Astrocyte (in vitro differentiated cells and primary cell): ENCODE results near the gene DSCAM.

Experiments used
- EZH2 ChIP-seq: IDR thresholded peaks from 2 replicates; pipeline ENCODE4 v1.6.1; 2012; ENCODE audit warnings: mild to moderate bottlenecking, low read length, inconsistent platforms; ENCODE audit not compliant: insufficient read depth
- TF ChIP-seq, protein P1 (sequence below): IDR thresholded peaks from 2 replicates; pipeline ENCODE4 v1.5.1; 2011; ENCODE audit warnings: low read depth, mild to moderate bottlenecking, inconsistent platforms, low read length, moderate library complexity; ENCODE audit not compliant: insufficient read depth

DNA sequence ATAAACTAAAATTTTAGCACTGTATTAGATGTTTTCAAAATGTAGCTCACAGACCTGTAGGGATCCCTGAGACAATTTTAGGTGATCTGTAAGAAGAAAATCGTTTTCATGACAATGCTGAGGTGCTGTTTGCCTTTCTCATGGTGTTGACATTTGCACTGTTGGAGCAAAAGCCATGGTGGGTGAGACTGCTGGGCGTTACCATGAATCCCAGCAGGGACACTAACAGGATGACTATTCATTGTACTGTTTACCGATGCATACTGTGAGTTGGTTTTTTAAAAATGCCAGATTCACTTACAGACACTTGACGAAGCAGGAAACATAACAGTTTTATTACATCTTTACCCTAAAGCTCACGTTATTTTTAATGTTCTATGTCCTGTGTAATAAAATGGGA lies 511.3 kb downstream of the DSCAM start:
- TF ChIP-seq EZH2 = no peak
- TF ChIP-seq, protein P1, sequence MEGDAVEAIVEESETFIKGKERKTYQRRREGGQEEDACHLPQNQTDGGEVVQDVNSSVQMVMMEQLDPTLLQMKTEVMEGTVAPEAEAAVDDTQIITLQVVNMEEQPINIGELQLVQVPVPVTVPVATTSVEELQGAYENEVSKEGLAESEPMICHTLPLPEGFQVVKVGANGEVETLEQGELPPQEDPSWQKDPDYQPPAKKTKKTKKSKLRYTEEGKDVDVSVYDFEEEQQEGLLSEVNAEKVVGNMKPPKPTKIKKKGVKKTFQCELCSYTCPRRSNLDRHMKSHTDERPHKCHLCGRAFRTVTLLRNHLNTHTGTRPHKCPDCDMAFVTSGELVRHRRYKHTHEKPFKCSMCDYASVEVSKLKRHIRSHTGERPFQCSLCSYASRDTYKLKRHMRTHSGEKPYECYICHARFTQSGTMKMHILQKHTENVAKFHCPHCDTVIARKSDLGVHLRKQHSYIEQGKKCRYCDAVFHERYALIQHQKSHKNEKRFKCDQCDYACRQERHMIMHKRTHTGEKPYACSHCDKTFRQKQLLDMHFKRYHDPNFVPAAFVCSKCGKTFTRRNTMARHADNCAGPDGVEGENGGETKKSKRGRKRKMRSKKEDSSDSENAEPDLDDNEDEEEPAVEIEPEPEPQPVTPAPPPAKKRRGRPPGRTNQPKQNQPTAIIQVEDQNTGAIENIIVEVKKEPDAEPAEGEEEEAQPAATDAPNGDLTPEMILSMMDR = no peak
